ENCODE measurements around the gene CD163L1.
"Not testable (repeated sequence)": the region's sequence is repeated elsewhere in the genome, so short reads cannot be mapped to it uniquely, and the experiment has no call there.

CD163L1 gene

DNA sequence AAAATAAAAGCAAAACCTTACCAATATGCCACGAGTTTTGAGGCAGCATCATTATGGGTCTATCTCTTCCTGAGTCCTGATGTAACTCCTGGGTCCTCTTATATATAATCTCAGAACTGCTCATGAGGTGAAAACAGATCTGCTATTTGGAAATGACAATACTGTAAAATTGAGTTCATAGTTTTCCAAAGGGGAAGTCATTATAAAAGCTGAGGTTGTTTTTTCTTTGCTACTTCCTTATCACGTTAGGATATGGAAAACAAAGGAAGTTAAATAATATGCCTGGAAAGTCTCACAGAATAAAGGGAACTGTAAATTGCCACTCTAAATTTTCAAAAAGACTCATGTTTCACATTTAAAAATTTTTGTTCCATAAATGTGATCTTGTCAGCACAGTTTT is at the start of gene CD163L1:
Gene CD163L1 (minus strand): TSS at position 78 of the 400 bp plus-strand sequence. CDS start 26 bp downstream, at position 52.
- no peak for DNase-seq

DNA sequence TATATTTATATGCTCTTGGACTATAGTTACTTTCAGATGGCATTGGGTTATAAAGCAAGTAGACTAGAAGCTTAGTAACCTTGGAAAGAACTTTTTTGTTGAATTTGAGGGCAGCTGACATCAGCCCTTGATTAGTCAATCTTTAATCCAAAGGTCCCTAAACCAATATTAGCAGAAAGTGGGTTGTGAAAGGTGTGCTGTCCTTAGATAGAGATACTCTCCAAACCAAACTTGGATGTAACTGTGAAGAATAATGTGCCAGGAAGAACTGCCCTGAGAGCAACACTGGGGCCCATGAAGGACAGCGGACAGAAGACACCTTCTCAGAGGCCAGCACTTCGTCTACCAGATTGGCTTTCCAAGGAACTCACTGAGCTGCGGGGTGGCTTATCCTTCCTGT is 49.1 kb upstream of the CD163L1 start:
- DNase-seq: no peak

DNA sequence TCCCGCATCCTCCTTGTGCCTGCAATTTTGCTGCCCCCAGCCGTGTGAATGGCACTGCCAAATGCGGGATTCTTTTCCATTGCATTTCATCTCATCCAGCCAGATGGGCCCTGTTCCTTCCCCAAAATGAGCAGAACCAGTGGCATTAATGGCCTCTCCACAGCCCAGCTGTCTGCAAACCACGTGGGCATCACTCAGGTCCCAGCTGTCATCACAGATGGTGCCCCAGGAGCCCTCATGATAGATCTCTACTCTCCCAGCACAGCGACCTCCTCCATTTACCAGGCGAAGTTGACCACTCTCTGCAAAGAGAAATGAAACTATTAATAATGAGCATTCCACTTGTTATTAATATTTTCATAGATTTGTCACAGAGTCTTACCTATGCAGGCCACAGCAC is 42.6 kb upstream of the CD163L1 start:
- no peak for DNase-seq

DNA sequence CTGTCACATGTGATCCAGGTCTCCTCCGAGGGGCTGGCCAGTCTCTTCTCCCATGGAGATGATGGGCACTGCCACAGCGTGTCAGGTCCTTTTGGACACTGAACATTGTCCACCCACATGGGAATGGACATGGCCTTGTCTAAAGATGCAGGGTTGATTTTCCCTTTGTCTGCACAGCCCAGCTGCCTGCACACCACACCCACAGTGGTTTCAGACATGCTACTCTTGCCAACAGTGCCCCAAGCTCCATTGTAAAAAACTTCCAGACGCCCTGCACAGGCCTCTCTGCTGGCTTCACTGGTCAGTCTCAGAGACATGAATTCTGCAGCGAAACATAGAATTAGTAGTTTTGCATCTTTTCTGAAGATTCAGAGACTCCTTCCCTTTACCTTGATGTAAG is 41.1 kb upstream of the CD163L1 start:
- no peak for DNase-seq

DNA sequence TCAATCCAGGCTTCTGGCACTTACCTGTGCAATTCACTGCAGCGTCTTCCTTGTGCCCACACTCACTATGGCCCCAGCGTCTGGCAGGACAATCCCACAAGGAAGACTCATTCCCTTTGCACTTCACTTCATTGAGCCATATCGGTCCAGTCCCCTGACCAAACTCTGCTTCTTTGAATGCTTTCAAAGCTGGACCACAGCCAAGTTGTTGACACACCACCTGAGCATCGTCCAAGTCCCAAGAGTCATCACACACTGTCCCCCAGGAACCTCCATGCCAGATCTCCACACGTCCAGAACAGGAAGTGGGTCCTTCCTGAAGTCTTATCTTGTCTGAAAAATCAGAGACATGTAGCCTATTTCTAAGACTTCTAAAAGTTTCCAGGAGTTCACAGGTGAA is 39.4 kb upstream of the CD163L1 start:
- no peak for DNase-seq

DNA sequence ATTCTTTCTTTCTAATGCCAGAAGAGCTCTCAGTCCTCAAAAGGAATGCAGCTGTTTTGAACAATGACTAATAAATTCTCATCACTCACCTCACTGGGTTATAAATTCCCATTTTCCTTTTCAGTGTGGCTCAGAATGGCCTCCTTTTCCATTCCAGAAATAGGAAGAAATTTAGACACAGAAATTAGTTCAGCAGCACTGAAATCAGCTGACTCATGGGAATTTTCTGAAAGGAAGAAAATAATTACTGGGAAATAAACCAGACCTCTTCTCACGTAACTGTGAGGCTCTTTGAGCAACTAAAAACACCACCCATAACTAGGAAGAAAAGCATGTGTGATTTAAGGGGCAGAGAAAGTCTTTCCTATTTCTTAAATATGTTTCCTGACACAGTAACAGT is 35.8 kb upstream of the CD163L1 start:
- no peak for DNase-seq

DNA sequence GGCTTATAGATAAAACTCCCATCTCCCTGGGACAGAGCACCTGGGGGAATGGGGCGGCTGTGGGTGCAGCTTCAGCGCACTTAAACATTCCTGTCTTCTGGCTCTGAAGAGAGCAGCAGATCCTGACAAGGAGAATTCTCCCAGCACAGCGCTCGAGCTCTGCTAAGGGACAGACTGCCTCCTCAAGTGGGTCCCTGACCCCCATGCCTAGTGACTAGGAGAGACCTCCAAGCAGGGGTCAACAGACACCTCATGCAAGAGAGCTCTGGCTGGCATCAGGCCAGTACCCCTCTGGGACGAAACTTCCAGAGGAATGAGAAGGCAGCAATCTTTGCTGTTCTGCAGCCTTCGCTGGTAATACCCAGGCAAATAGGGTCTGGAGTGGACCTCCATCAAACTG is 28.1 kb upstream of the CD163L1 start:
- DNase-seq: no peak

DNA sequence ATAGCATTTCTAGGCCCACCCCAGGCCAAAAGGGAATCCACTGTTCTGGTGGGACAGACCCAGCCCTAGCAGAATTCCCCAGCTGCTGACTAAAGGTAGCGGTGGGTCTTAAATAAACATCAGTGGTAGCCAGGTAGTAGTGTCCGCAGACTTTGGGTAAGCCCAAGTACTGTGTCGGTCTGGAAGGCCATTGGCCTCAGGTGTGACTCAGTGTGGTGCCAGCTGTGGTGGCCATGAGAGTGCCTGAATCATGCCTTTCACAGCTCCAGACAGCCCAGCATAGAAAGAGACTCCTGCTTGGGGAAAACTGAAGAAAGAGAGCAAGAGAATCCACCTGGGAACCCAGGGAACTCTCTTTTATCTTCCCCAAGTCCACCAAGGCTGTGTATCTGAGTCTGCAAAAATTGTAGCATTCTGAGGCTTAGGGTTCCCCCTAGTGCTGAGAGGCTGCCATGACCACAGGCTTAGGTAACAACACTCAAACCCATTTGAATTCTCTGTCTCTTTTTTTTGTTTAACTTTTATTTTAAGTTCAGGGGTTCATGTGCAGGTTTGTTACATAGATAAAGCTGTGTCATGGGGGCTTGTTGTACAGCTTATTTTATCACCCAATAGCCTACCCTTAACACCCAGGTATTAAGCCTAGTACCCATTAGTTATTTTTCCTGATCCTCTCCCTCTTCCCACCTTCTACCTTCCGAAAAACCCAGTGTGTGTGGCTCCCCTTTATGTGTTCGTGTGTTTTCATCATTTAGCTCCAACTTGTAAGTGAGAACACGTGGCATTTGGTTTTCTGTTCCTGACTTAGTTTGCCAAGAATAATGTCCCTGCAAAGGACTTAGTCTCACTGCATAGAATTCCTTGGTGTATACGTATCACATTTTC is 16.7 kb upstream of the CD163L1 start:
- DNase-seq: peak in 3 of 14 donors; percentile 5 to 26 (median 6)

DNA sequence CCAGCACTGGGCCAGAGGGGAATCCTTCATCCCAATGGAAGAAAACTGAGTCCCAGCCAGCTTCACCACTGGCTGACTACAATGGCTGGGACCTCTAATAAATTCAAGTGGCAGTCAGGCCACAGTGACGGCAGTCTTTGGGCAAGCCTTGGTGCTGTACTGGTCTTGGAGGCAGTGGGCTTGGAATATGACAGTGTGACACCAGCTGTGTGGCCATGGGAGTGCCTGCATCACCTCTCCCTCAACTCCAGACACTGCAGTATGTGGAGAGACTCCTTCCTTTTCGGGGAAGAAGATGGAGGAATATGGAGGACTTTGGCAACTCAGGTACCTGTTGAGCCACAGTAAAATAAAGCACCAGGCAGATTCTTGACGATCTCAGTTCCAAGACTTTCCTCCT is 16.0 kb upstream of the CD163L1 start:
- no peak for DNase-seq

DNA sequence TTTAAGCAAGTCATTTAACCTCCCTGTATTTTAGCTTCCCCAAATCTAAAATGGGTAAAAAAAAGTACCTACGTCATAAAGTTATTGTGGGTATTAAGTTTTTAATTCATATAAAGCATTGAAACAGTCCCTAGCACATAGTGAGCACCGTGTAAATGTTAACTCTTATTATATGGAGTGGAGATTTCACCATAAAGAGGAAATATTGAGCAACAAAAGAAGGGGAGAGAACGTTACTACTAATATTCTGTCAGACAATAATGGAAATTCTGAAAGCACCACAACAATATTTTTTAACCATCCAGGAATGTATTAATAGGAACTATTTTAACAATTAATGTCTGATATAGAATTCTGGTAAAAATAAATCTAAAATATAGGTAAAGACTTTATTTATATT is 7.8 kb upstream of the CD163L1 start:
- no peak for DNase-seq

DNA sequence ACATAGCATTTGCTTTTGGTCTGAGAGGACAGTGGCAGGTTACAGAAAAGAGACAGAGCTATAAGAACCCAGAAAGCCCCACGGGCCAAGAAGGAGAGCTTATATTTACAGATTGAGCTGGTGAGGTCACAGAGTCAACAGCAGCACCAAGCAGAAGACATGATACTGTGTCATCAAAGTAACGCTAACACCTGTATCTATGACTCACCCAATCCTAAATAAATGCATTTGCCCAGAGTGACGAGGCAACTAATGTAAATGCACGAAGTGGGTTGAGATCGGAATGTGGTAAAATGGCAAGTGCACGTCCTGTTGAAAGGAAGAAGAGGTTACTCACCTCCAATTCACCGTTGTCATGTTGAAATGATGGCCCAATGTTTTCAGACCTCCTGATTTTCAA is 6.7 kb upstream of the CD163L1 start:
- DNase-seq: no peak

DNA sequence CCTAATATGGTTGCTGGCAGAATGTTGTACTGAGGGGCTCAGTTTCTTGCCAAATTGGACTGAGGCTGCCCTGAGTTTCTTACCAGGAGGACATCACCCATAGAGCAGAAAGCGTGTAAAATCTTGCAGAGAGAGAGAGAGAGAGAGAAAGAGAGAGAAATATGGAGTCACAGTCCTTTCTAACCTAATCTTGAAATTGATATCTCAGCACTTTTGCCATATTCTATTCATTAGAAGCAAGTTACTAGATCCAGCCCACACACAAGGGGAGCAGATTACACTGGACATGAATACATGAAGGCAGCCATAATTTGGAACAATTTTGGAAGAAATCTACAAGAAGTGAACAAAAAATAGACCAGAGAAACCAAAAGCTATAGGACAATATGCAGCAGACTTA is 4.1 kb upstream of the CD163L1 start:
- DNase-seq: no peak

DNA sequence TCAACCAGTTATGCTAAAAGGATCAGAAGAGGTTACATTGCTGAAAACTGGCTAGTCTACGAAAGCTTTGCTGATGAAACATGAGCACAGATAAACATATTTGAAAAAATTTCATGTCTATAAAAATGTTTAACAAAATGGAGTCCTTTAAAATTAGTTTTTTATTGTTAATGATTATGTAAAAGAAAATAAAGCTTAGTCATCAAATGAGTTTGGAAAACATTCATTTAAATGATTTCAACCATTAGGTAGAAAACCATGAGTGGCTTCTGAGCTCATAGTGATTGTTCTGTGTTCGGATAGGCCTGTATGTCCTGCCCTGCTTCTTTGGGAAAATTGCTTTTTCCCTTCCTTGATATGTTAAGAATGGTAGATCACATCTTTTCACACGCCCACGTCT is 584 bp upstream of the CD163L1 start:
- no peak for DNase-seq

DNA sequence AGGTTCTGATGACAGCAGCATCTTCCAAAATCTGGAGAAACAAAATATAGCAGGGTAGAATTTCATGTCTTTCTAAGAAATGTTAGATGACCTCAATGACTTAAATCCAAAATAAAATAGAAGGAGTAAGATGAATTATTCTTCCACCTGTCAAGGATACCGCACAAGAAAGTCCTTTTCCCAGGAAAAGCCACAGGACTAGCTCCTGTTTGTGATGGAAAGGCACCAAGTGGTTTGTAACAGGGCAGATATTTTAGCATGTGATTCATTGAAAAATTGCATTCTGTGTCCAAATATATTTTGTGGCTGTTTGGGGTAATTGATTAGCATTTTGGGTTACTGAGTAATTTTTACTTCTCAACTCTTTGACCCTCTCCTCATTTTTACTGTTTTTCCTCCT is 2.7 kb downstream of the CD163L1 start:
- no peak for DNase-seq

DNA sequence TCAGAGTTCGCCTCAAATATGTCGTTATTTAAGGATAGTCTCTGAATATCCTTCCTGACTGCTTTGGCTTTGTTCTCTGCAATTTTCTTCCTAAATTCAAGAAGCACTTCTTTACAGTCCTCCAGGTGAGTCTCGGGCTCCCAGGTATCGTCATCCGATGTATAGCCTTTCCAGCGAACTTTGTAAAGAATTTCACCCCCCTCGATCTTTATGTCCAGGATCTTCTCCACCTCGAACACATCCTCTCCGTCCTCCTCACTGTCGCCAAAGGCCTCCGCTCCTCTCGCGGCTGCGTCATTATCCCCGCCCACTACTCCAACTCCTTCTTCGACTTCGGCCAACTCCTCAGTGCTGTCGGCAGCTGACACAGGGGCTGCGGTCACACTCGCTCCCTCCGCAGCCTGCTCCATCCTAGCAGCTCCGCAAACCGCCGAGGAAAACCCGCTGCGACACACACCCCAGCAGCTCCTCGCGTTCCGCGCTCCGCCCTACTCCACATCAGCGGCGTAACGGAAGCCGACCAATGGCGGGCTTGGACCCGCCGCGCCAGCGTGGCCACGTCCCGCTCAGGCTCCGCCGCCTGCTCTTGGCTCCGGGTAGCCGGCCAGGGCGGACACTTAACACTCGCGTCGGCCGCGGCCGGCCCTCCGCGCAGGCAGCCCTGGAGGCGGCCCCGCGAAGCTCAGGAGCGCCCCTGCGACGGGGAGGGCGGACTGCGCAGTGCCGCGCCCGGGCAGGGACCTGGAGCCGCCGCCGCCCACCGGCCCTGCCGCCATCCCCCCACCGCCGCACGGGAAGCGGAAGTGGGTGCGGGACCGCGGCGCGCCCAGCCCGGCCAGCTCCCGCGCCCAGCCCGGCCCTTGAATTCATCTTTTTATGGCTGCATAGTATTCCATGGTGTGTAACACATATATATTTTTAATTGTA is 4.1 kb downstream of the CD163L1 start:
- no peak for DNase-seq

DNA sequence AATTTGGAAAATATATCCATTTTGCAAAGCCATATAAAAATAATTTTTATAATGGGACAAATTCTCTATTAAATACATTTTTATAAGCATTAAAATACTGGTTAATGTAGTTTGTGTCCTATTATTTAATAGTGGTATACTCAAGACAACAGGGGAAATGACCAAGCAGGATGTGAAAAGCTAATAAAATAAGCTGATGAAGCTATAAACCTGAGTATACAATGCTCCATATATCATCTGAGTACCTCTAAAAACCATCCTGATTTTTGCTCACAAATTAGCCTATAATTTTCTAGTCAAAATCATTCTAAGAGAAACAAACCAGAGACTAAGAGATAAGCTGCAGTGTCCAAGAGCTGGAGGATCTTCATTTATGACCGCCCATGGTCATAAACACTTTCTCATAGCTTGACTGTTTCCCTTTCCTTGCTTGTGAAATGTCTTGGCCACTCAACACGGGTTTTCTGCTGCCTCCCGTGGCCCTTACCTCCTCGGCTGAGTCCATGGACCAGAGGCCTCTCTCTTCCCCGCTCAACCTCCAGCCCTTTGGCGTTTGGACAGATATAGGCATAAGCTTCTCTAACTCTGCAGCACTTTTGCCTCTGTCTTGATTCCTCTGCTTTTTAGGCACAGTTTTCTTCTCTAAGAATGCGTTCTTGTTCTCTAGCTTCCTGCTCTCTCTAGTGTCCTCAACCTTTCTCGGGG is 5.5 kb downstream of the CD163L1 start:
- DNase-seq: not testable (repeated sequence)

DNA sequence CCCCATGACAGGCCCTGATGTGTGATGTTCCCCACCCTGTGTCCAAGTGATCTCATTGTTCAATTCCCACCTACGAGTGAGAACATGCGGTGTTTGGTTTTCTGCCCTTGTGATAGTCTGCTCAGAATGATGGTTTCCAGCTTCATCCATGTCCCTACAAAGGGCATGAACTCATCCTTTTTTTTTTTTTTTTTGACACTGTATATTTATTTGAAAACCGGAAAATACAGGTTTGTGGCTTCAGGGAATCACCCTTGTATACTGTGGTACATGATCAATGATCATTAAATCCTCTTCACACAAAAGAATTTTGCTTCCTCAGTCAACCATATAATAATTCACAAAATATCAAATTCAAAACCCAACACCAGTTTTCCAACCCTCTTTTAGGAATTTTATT is 6.5 kb downstream of the CD163L1 start:
- DNase-seq: not testable (repeated sequence)

DNA sequence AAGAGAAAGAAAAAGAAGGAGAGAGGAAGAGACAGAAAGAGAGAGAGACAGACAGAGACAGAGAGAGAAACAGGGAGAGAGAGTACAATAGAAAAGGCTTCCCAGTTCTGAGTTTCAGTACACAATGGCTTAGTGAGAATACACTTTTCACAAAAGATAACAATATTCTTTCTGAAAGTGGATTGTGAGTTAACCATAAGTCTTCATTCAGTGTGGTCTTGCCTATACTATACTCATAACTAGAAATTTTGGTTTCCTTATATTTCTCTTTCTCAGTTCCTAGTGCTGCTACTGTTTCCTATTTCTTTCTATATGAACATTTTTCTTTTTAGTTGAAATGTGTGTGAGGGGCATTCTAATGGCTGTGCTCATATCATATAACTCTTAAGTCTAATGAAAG is 9.3 kb downstream of the CD163L1 start:
- no peak for DNase-seq

DNA sequence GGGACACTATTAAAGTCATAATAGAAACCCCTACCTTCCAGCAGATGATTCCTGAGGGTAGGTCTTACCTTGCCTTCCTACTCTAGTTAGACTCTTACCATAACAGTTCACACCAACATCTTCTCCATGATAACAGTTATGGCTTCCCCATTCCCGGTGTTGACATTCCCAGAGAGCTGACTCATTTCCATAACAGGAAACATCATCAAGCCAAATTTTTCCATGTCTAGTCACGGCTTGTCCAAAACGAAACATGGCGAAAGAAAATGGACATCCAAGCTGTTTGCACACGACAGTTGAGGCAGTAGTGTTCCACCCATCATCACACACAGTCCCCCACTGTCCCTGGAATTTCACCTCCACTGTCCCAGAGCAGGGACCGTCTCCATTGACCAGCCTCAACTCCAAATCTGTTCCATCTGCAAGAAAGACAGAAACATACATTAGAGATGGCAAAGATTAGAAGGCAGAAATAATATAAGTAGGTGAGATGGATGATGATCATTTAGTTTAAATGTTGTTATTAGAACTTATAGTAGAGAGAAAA is 10.6 kb downstream of the CD163L1 start:
- DNase-seq: no peak

DNA sequence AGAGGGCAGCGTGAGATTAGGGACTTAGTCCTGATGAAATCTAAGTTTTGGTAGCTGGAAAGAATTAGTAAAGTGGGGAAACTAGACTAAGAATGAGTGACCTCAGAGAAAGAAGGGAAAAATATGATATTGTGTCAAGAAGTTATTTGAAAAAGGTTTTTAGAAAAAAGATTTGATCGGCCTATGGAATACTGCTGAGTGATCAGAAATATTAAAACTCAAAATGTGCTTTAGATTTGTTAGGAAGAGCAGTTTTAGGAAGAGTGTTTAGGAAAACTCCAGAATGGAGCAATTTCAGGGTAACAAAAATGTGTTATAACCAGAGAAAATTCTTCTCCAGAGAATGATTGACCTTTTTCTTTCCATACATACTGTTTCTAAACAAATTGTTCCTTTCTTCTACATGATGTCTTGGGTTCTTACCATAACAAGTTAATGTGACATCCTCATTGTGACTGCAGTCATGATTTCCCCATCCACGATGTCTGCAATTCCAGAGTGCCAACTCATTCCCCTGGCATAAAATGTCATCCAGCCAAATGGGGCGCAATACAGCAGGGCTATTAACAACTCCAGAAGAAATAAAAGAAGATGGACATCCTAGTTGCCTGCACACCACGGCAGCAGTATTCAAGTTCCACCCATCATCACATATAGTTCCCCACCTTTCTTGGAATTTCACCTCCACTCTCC is 11.8 kb downstream of the CD163L1 start:
- no peak for DNase-seq

DNA sequence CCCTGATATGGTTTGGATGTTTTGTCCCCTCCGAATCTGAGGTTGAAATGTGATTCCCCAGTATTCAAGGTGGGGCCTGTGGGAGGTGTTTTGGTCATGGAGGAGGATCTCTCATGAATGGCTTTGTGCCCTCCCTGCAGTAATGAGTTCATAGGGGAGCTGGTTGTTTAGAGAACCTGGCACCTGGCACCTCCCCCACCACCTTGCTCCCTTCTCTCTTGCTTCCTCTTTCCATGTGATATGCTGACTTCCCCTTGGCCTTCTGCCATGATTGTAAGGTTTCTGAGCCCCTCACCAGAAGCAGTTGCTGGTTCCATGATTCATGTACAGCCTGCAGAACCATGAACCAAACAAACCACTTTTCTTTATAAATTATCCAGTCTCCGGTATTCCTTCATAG is 32.6 kb downstream of the CD163L1 start:
- no peak for DNase-seq

DNA sequence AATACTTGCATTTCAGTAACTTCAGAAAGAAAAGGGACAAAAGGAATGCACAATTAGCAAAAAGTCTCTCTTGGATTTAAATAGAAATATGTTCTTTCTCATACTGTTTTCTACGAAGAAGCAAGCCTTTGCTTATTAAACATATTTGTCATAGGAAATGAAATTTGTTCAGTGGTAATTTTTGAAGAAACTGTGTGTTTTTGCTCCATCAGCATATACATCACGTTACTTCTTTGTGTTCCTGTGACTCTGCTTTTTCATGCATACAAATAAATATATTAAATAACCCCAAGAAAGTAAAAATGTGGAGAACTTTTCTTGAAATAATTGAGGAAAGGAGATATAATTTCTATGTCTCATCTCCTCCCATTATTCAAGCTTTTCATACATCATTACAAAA is 39.7 kb downstream of the CD163L1 start:
- DNase-seq: no peak

Data from C1 segment of cervical spinal cord (tissue), 14 donors.